ENCODE measurements around the gene MCCC1.
"Not testable (repeated sequence)": the region's sequence is repeated elsewhere in the genome, so short reads cannot be mapped to it uniquely, and the experiment has no call there.

Gene MCCC1

DNA sequence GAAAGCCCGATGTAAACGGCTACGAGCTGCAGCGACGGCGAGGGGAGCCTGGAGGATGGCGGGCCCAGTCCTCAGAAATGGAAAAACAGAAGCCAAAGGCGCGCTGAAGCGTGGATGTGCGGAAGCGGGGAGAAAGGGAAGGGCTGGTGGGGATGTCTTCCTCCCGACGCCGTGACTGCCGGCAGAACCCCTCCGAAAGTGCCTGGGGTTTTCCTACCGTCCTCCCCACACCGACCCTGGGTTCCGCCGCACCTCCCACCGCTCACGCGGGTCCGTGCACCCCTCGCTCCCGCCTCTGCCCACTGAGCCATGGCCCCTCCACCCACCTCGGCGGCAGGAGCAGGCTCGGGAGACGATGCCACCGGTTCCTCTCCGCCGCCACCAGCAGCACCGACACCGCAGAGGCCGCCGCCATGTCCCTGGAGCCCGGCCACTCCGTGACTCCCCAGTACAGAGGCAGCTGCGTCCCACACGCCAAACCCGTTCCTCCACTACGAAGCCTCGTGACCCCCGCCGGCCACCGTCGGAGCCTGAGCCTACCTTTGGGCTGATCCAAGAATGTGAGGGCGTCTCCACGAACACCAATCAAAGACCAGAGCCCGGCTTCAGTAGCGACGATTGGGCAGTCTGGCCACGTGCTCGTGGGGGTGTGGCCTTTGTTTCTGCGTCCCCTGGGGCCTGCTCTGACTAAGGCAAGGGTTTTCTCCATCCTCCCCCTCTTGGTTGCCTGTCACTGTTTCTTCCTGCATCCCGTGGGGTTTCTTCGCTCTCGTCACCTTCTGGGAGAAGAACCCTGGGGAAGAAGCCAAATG, at the start of gene MCCC1:
Gene MCCC1, minus strand, starts transcription at position 471 of the 812 bp plus-strand sequence. Its CDS starts 56 bp downstream, at position 415.
- DNase-seq: no peak

GRCh38 chr3:183148056-183148455, 48.8 kb upstream of the MCCC1 start:
- no peak for DNase-seq

- DNase-seq: no peak
Observed at GRCh38 chr3:183144363-183144762, 45.1 kb upstream of the MCCC1 start.

GRCh38 chr3:183142199-183142598, 42.9 kb upstream of the MCCC1 start:
- no peak for DNase-seq

GRCh38 chr3:183134844-183135243, 35.5 kb upstream of the MCCC1 start:
- DNase-seq: no peak

DNA sequence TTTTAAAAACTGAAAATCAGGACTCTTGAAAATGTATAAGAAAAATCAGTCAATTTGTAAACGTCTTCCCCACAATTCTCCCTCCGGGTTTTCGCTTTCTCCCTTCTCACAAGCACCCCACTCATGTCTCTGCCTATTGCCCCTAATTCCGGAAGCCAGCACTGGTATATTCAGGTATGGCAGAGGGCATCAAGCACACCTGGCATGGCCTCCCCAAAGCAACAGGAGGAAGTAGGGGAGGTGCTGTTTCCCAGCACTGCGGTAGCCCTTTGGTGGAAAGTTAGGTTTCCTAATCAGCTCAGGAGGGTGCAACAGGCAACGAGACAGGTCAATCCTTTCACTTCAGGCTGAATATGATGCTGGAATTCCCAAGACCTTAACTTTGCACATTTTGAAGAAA, 33.1 kb upstream of the MCCC1 start:
- no peak for DNase-seq

- DNase-seq: no peak
Observed at GRCh38 chr3:183131735-183132134, 32.4 kb upstream of the MCCC1 start.

- no peak for DNase-seq
Observed at GRCh38 chr3:183131186-183131725, 32.0 kb upstream of the MCCC1 start.

GRCh38 chr3:183129243-183129642, 29.9 kb upstream of the MCCC1 start:
- DNase-seq: no peak

DNA sequence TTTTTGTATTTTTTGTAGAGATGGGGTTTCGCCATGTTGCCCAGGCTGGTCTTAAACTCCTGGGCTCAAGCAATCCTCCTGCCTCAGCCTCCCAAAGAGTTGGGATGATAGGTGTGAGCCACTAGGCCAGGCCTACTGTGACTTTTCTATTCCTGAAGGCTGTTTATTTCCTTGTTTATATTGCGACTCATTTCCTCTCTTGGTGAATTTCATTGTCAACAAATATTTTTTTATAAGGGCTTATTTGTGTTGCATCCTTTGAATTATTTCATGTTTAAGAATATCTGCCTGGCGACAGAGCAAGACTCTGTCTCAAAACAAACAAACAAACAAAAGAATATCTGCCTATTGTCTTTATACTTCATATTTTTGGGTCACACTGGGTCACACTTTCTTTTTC, 29.4 kb upstream of the MCCC1 start:
- no peak for DNase-seq

GRCh38 chr3:183123891-183124290, 24.6 kb upstream of the MCCC1 start:
- no peak for DNase-seq

GRCh38 chr3:183122257-183122932, 23.1 kb upstream of the MCCC1 start:
- peak; percentile 65 for DNase-seq

- no peak for DNase-seq
Observed at GRCh38 chr3:183120538-183121215, 21.4 kb upstream of the MCCC1 start.

GRCh38 chr3:183117056-183117455, 17.8 kb upstream of the MCCC1 start:
- DNase-seq: peak; percentile 32

- DNase-seq: peak; percentile 100
Observed at GRCh38 chr3:183116025-183116614, 16.8 kb upstream of the MCCC1 start.

DNA sequence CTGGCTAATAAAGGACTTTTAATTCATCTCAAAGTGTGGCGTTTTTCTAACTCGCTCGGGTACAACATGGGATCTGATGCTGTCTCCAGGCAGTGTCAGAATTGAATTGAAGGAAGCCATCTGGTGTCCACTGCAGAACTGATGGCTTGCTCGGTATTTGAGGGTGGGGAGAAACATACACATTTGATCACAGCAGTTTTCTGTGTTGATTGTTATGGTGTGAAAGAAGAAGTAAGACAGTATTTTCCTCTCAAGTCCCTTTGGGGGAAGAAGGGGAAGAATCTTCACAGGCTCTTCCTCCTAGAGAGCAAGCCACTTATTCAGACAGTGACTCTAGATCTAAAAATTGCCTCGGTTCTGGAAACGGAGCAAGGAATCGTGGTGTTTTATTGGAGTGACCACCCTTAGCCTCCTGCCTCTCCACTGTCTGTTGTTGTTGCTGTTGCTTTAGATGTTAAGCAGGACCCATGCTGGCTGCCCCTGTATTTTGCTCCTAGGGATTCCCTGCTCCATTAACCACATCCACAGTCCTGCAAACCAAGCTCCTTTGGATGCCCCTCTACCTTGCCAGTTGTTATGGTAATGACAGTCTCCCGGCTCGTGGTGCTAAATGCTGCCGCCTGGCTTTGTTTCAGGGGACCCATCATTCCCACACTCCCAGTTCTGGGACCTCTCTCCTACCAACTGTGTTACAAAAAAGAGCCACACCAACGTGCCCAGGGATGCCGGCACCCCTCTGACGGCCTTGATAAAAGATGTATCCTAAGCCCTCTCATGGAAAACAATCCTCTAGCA, 15.3 kb upstream of the MCCC1 start:
- DNase-seq: peak; percentile 29

- DNase-seq: not testable (repeated sequence)
Observed at GRCh38 chr3:183109847-183110246, 10.6 kb upstream of the MCCC1 start.

- DNase-seq: no peak
Observed at GRCh38 chr3:183108470-183108869, 9.2 kb upstream of the MCCC1 start.

DNA sequence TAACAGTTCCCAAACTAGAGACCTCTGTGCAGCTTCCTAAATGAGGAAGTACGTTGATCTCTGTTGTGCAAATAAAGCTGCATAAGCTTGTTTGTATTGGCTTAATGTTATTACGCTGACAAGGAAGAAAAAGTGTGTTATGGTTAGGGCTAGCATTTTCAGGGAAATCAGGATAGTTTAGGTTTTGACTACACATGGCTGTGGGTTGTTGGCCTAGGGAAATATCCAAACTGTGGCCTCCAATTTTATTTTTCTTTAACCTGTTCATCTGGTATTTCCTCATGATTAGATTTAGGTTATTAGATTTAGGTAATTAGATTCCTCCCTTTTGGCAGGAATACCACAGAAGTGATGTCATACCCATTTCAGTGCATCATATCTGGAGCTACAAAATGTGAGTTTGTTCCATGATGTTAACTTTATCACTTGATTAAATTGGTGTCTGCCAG, 8.7 kb upstream of the MCCC1 start:
- peak; percentile 69 for DNase-seq

GRCh38 chr3:183107372-183107771, 8.1 kb upstream of the MCCC1 start:
- not testable (repeated sequence) for DNase-seq

DNA sequence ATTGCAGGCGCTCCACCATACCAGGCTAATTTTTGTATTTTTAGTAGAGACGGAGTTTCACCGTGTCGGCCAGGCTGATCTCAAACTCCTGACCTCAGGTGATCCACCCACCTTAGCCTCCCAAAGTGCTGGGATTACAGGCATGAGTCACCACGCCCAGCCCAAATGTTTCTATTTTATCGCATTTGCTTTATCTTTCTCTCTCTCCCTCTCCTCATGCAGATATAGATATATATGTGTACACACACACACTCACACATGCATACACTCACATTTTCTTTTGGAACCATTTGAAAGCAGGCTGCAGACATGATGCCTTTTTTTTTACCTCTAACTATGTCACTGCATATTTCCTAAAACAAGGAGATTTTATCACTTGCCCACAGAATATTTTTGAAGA, 7.3 kb upstream of the MCCC1 start:
- DNase-seq: no peak

- not testable (repeated sequence) for DNase-seq
Observed at GRCh38 chr3:183103950-183104349, 4.7 kb upstream of the MCCC1 start.
